ENCODE data around the gene C4B.

GRCh38 chr6:32081168-32081990 lies 66.8 kb downstream of the C4B start:
- no peak for TF ChIP-seq BHLHE40 (IDR thresholded peaks at IDR 0.05; ENCODE audit: borderline replicate concordance)
- no peak for TF ChIP-seq TARDBP (IDR thresholded peaks at IDR 0.05)
- TF ChIP-seq SP1 (IDR thresholded peaks at IDR 0.05): no peak
- no peak for TF ChIP-seq FOXA1 (IDR thresholded peaks at IDR 0.05)
- no peak for TF ChIP-seq FOXK2 (IDR thresholded peaks at IDR 0.05)
- TF ChIP-seq L3MBTL2 (conservative IDR thresholded peaks at IDR 0.05): no peak
- TF ChIP-seq SUZ12 (IDR thresholded peaks at IDR 0.05): no peak
- TF ChIP-seq HDGF (IDR thresholded peaks at IDR 0.05; ENCODE audit: borderline replicate concordance): no peak
- no peak for TF ChIP-seq ARNT (IDR thresholded peaks at IDR 0.05)
